GM18868 (cell line): ENCODE measurements around the gene MXRA8.
"Not testable (repeated sequence)": the region's sequence is repeated elsewhere in the genome, so short reads cannot be mapped to it uniquely, and the experiment has no call there.

ENCODE experiments used
- ATAC-seq: cut with Tn5 transposase; IDR thresholded peaks from one replicate; pipeline ENCODE4 v1.9.1; 2021; ENCODE audit warnings: mild to moderate bottlenecking, moderate library complexity; ENCODE audit not compliant: unreplicated experiment

The MXRA8 gene

GRCh38 chr1:1370771-1371300, 12.5 kb upstream of the MXRA8 start:
- no peak for ATAC-seq

- not testable (repeated sequence) for ATAC-seq
These were observed 11.7 kb upstream of the MXRA8 start for GRCh38 chr1:1370094-1370493.

- no peak for ATAC-seq
These were observed 9.0 kb upstream of the MXRA8 start for GRCh38 chr1:1367315-1367714.

GRCh38 chr1:1366699-1367066, 8.3 kb upstream of the MXRA8 start:
- ATAC-seq, result no peak

- ATAC-seq, result no peak
These were observed 7.7 kb upstream of the MXRA8 start for GRCh38 chr1:1365875-1366698.

GRCh38 chr1:1364266-1364665, 5.9 kb upstream of the MXRA8 start:
- no peak for ATAC-seq

- ATAC-seq, result no peak
These were observed 3.6 kb upstream of the MXRA8 start for GRCh38 chr1:1361982-1362423.

- no peak for ATAC-seq
These were observed 3.1 kb upstream of the MXRA8 start for GRCh38 chr1:1361233-1361981.

GRCh38 chr1:1360506-1361169, 2.3 kb upstream of the MXRA8 start:
- ATAC-seq, result no peak

- no peak for ATAC-seq
These were observed 1.5 kb upstream of the MXRA8 start for GRCh38 chr1:1359664-1360468.

- ATAC-seq, result no peak
These were observed 931 bp upstream of the MXRA8 start for GRCh38 chr1:1359308-1359663.

GRCh38 chr1:1357871-1358432, 403 bp downstream of the MXRA8 start:
- no peak for ATAC-seq

GRCh38 chr1:1356796-1357401, 1.5 kb downstream of the MXRA8 start:
- ATAC-seq, result no peak

GRCh38 chr1:1356166-1356795, 2.1 kb downstream of the MXRA8 start:
- no peak for ATAC-seq

- ATAC-seq, result no peak
These were observed 2.9 kb downstream of the MXRA8 start for GRCh38 chr1:1355416-1355815.

GRCh38 chr1:1354271-1355247, 3.8 kb downstream of the MXRA8 start:
- no peak for ATAC-seq

GRCh38 chr1:1353389-1354151, 4.8 kb downstream of the MXRA8 start:
- no peak for ATAC-seq
